GM19468 (cell line): ENCODE results near the gene CACNB3.

Experiments used
- ATAC-seq: cut with Tn5 transposase; IDR thresholded peaks from one replicate; pipeline ENCODE4 v1.9.1; 2021; ENCODE audit warnings: mild to moderate bottlenecking, moderate library complexity, moderate number of reproducible peaks; ENCODE audit not compliant: unreplicated experiment; ENCODE audit errors: extremely low read depth

The CACNB3 gene

DNA sequence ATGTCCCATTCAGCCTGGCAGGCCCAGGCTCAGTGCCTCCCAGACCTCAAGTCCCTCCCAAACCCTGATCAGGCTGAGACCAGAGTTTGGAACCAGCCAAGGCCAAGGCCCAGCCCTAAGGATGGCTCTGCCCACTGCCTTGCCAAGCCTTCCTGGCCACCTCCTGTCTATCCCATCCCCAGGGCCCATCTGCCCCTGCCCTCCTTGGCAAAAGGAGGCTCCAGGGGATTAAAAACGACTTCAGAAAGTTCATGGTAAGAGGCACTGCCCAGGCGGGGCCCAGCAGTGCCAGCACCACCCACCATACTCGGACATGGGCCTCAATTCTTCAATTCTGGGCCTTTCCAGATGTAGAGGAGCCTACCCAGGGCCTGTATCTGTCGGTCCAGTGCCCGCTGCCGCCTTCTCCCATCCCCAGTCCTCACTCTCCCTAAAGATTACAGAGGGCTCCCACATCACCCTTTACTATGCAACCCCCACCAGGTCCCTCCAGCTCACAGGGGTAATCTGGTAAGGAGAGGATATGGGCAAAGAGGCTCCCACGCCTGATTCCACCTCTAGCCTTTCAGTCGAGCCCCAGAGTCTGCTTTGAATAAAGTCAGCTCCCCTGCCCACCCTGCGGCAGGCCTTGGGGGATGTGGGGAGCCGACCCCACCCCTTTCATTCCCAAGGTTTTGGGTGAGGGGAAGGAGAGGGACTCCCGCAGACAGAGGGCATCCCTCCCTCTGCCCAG, 30.3 kb upstream of the CACNB3 start:
- no peak for ATAC-seq

DNA sequence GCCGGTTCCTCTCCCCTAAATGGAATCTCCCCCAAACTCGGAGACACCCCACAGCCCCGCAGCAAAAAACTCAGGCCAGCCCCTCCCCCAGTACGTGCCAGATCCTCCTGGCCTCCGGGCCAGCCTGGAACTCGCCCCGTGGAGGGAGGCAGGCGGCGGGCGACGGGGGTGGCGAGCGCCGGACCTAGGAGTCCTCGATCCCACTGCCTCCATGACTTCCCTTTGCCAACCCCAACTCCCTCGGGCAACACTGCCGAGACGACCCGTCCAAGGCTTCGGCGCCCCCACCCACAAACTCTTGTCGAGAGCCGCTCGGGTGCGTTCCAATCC, 29.8 kb upstream of the CACNB3 start:
- ATAC-seq = no peak

DNA sequence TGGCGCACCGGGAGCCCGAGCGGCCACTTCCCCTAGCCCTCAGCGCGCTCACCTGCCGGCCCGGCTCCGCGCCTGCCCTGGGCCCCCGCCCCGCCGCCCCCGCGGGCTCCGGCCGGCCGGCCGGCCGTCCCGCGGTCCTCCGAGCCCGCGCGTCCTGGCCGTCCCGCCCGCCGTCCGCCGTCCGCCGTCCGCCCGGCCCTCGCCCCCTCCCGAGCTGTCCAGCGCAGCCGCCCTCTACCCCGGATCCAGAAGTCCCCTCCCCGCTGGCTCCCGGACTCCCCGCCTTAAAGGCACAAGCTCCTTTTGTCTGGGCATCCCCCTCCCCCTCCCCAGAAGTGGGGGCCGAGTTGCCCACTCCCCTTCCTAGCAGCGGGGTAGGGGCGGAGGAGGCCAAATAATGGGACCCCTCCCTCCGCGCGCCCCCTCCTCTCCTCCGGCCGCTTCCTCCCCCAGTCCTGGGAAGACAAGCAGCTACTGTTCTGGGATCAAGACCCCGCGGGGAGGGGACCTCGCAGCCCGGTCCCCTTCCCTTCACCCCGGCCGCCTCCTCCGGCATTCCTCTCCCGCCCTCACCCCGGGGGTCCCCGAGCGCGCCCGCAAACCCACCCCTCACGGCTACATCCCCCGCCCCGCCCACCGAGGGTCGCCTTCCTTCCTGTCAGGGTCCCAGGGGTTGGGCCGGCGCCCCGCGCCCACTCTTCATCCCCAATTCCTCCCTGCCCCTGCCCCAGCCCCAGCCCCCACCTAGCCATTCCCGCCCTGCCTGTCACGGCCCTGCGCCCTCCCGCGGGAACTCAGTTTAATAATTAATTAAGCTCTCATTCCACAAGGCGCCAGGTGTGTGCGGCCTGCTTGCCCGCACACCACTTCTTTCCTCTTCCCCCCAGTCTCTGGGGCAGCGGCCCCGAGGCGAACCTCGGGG, 29.2 kb upstream of the CACNB3 start, which contains the start of gene ADCY6:
Gene ADCY6, minus strand, starts transcription at position 236 of the 922 bp plus-strand sequence. CDS start 5,655 bp downstream, outside the sequence.
- no peak for ATAC-seq

DNA sequence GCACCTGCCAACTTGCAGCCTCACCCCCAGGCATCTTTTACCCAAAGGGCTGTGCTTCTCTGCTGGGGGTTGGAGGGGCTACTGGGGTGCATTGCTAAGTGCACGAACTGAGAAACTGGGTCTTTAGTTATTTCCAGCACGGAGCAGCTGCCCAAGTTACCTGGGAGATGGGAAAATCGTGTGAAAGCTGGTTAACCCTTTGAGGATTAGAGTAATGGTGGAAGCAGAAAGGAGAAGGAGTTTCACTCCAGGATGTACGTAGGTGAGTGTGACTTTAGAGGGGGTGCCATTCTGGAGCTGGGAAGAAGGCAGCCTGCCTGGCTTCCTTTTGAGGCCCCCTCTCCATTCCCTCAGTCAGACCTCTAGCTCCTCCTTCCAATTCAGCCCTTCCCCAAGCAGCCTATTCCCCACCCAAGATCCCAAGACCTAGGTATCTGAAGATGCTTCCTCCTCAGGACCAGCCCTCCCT, 28.4 kb upstream of the CACNB3 start:
- ATAC-seq = no peak

DNA sequence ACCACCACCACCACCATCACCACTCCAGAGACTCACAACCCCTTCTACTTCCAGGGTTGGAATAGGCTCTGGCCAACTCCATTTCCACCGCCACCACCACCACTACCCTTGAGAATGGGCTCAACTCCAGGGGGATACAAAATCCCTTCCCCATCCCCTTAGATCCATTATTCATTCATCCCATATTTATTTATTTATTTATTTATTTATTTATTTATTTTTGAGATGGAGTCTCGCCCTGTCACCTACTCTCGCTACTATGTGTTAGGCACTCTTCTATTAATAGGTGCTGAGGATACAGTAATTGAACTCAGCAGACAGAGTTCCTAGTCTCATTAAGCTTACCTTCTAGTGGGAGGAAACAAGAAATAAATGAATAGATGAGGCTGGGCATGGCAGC, 24.6 kb upstream of the CACNB3 start:
- ATAC-seq = no peak

DNA sequence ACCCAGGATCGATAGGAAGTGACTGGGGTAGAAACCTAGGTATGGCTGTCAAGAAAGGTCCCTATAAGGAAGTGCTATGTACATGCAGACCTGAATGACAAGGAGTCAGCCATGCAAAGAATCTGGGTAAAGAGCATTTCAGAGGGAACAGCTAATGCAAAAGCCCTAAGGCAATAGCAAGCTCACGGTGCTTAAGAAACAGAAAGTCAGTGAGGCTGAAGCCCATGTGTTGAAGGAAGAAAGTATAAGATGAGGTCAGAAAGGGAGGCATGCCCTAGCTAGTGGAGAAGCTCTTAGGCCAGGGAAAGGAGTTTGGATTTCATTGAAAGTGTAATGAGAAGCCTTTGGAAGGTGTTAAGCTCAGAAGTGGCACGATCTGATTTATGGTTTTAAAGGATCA, 23.4 kb upstream of the CACNB3 start:
- ATAC-seq = no peak

DNA sequence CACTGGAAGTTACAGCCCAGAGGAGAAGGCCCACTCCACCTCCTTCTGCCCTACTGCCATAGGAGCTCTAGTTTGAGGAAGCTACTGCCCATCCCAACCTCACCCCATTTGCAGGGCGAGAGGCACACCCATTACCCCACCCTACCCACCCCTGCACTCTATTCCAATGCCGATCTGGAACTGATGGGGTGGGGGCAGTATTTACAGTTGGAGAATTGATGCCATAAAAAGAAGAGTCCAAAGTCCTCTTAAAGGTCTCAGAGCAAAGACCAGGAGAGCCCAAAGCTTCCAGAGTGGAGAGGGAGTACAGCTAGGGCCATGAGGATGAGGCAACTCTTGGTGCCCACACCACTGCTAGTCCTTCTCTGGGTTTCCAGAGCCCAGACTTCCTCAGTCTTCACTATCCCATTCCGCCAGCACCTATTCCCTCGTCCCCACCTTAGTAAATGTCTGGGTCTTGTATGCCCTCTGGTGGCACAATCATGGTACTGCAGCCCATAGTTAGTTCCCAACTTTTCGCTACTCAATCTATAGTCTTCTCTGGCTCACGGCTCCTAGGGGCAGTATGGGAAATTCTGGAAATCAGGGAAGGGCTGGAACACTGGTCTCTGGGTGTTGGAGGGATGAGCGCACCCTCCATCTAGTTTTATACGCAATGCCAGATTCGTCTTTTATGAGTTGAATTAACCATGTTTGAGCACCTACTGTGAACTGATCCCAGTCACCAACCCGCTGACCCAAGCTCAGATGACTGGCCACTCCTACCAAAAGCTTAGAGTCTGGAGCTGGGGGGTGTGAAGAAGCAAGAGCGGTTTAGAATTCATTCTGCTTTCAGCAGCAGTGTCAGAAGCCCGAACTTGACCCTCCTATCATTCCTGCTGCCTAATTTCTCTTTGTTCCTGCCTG, 22.5 kb upstream of the CACNB3 start:
- no peak for ATAC-seq

DNA sequence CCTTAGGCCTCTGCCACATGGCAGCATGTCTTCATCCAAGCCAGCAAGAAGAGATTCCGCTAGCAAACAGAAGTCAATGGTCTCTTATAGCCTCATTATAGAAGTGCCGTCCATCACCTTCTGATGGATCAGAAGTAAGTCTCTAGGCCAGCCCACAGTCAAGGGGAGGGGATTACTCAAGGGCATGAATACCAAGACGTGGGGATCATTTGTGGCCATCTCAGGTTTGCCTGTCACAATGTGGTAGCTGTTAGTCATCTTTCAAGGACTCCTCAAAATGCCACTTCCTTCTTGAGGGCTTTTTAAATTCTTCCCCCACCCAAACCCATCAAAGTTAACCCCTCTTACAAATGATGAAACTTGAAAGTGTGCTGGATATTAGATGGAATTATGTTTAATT, 21.3 kb upstream of the CACNB3 start:
- ATAC-seq = no peak

DNA sequence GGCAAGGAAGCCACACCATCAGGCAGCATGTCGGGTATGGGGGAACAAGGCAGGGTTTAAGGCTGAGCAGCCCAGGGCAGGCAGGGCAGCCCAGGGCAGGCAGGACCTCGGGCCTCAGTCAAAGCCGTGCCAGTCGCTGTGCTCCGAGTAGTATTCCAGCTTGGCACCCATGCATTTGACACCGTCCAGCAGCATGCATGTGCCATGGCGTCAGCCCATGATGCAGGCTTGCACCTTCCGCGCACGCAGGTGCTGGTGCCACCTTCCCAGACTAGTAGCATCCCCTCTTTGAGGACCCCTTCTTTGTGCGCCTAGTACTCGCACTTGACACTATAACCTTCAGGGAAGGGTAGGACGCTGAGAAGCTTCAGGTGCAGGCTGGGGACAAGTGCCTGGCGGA, 17.8 kb upstream of the CACNB3 start:
- no peak for ATAC-seq

DNA sequence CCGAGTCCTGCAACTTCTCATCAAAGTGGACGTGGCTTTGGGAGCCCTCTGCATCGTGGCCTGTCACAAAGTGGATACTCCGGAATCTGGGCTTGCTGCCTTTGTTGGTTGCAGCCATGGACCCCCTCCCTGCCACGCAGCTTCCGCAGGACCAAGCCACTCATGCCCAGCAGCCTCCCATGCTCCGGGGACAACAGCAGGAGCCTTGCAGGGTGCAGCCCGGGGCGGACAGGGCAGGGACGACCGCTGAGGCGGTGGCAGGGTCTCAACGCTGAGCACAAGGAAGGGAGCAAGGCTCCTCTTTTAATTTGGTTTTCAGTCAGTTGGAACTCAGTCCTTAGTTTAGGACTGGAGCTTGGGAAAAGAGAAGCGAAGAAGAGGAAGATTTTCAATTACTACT, 17.3 kb upstream of the CACNB3 start:
- no peak for ATAC-seq

DNA sequence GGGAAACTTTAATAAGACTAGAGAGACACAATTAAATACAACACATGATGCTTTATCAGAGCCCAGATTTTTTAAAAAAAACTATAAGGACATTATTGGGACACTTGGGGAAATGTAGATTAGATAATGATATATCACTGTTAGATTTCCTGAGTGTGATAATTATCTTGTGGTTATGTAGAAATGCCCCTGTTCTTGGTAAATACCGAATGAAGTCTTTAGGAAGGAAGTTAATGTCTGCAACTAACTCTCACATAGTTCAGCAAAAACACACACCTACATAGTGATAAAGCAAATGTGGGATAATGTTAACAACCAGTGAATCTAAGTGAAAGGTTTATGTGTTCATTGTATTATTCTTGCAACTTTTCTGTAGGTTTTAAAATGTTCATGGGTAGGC, 14.6 kb upstream of the CACNB3 start:
- ATAC-seq = no peak

DNA sequence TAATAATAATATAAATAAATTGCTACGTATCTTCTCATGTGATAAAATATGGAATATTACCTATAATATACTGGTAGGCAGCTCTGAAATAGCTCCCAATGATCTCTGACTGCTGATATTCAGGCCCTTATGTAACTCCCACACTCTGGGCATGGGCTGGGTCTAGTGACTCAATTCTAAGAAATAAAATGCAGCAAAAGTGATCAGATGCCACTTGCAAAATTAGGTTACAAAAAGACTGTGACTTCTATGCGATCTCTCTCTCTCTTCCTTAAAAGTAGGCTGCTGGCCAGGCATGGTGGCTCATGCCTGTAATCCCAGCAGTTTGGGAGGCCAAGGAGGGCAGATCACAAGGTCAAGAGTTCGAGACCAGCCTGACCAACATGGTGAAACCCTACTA, 10.3 kb upstream of the CACNB3 start:
- ATAC-seq = no peak

DNA sequence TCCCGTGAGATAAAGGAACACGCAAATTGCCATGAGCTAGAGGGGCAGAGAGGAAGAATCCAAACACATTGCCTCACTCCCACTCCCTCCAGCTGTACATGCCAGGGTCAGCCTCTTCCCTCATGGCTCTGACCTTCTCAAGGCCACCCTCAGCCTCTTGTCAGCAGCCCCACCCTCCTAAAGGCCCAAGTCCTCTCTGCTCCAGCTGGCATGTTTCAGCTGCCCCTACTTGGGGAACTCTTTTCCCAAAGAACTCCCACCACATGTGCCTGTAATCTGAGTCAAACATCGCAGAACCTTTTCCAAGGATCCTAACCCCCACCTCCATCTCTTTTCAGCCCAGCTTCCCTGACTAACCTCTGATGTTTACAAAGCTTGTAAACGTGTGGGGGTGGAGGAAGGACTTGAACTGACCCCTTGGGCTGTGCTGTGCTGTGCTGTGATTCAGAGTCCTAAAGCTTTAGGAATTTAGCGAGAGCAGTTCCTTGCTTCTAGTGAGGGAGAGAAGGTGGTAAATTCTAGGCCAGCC, 7.3 kb upstream of the CACNB3 start:
- ATAC-seq = no peak

DNA sequence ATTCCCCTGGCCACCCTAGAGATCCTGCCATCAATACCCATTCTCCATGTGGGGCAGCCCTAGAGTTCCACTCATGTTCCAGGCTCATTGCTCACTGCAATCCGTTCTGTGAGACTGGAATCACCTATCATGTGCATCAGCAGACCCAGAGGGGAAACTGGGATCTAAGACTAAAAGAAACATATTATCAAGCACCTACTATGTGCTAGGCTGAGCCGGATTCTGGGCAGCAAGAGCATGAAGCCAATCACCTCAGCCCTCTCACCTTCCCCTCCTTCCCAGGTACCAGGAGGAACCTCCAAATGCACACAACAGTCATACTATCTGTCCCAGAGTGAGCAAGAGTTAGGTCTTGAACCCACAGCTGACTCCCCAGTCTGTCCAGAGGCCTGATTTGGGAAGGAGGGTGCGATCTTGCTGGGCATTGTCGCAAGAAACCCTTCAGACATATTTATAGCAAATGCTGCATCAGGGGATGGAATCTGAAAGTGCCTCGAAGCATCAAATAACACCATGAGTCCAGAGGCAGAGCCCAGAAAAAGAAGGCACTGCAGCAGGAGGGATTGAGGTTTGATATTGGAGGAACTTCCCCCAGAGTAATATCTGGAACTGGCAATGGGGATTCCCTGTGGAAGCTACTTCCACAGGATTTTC, 6.7 kb upstream of the CACNB3 start:
- ATAC-seq = no peak

DNA sequence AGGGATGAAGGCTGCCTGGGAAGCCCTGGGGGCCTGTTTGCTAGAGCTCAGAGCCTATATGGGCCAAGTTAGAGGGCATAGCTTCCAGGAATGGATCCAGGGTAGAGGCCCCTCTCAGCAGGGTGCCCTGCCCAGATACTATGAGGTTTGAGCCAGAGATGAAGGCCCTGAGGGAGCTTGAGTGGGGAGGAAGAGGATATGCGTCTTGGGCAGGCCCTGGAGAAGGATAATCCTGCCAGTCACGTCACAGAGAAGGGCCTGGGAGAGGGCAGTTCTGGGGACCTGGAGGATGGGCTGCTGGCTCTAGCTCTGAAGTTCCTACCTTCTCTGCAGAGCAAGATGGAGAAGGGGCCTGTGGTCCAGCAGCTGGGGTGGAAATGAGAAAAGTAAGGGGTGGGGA, 5.9 kb upstream of the CACNB3 start:
- ATAC-seq = no peak

DNA sequence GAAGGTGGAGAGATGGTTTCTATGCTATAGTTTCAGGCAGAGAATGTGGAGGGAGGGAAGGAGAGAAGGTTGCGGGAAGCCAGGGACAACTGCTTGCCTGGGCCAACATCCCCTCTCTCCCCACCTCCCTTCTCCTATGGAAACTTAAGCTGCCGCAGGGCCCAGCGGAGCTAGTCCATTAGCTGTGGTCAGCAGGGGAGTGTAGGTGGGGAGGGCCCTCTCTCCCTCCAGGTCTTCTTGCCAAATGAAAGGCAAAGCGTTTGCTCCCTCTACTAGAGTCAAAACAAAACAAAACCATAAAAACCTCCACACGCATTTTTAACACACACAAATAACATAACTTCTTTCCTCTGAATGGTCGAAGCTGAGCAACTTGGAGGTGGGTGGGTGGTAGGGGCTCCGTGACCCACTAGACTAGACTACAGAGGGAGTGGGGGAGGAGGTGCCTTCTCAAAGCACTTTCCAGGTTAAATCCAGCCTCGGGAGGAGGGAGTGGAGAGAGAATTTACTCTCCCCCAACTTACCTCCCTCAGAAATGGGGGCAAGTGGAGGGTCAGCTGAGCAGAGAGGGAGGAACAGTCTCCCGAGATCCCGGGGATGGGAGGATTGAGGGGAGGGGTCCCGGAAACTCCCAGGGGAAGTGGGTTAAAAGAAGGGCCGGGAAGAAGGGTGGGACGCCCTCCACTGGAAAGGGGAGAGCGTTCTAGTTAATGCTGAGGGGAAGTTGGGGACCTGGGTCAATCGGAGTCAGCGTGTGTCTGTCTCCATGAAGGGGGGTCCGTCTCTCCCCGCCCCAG, 4.6 kb upstream of the CACNB3 start:
- ATAC-seq = no peak

DNA sequence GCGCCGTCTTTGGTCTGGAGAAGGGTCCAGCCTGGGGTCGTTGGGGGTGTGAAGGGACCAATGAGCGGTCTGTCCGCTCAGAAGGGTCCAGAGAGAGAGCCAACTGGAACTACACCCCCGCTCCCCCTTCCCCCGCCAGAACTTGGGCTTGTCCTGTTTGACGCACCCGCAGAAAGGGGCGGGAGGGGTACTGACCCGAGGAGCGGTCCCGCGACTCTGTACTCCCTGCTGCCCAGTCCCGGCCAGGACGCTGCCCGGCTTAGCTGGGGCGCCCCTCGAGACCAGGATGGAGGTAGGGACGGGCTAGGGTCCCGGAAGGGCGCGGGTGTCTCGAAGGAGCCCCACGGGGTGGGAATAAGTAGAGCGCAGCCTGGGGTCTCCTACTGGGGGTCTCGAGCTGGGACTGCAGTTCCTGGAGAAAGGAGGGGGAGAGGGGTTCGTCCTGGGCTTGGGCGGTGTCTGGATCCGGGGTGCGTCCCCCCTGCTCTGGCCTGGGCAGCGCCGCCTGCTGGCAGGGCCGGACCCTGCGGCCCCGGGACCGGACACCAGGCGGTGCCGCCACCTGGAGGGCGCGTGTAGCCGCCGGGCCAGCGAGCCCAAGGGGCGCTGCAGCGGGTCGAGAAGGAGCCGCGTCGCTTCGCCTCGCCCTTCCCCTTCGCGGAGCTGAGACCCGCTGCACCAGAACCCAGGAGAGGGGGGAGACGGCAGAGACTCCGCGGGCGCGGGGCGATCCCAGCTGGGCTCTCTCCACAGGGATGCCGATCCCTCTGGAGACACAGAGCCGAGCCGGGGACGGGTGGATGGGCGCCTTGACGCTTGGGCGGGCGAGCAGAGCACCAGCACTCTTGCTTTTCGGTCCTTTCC, 3.8 kb upstream of the CACNB3 start:
- peak; percentile 61 for ATAC-seq
